Pancreas (tissue), 10 donors: Measurements from ENCODE around the gene AP1M2. TPM values are rescaled to one million over a fixed set of nuclear protein-coding genes. Genes with fewer than 3 reads are reported as not detected.

Experiments used
- ATAC-seq, 4 donors: fragments of 200-7000 bp; cut with Tn5 transposase; one replicate each; pipeline versions ENCODE4 v1.8.0 to v1.9.1; 2020; ENCODE audit warnings: mild to moderate bottlenecking in 4 of 4, moderate library complexity in 4 of 4
- DNase-seq, 6 donors: peaks; one replicate each; pipeline ENCODE4 v3.0.0-alpha.2; 2020
- FAIRE-seq: peaks from 2 replicates; lab custom pipeline; 2012; peaks lifted over from hg19 to GRCh38; lab: Jason Lieb, UNC
- H3K27ac ChIP-seq, 4 donors: fragments of 200-600 bp; sonication (generic); 1 replicate in 3 of 4; 2 replicates in 1 of 4; pipeline versions ENCODE4 v1.5.0 to v1.8.0; 2020
- H3K27me3 ChIP-seq, 4 donors: fragments of 200-600 bp; one replicate each; pipeline ENCODE4 v1.8.0; 2021
- H3K36me3 ChIP-seq, 3 donors: fragments of 200-600 bp; sonication (generic) in 1 of 3; one replicate each; pipeline versions ENCODE4 v1.5.0 to v1.8.0; 2020 to 2021
- H3K4me1 ChIP-seq, 3 donors: fragments of 200-600 bp; one replicate each; pipeline ENCODE4 v1.8.0; 2021
- H3K4me3 ChIP-seq, 4 donors: fragments of 200-600 bp; sonication (generic) in 2 of 4; one replicate each; pipeline versions ENCODE4 v1.5.0 to v1.8.0; 2020 to 2021
- H3K9me3 ChIP-seq, 4 donors: fragments of 200-600 bp; one replicate each; pipeline ENCODE4 v1.8.0; 2021
- WGBS, 2 donors: extraction: QIAGEN DNeasy Blood & Tissue Kit; methylation state at CpG; one replicate each; pipeline ENCODE4 v1.1.7; 2013; 5-methylcytosine and 5-hydroxymethylcytosine counted together
- intact Hi-C, 3 donors: fragments of 100-400 bp; cut with DNase I; formaldehyde crosslinking; loops; one replicate each; pipeline versions ENCODE4 v1.11.1 to v1.14.2; 2022
- polyA plus RNA-seq, 2 donors: library from polyadenylated mRNA; stranded (reverse); fragments of 200-250 nt; gene quantifications; one replicate each; pipeline ENCODE4 v1.2.3, GENCODE V29; 2013
- total RNA-seq, 6 donors: library from RNA; stranded (reverse); fragmentation: NEBNext Ultra II Directional in 4 of 6; extraction: Animal tissue kit (Norgen Biotek cat#: 25700) in 4 of 6; gene quantifications; one replicate each; pipeline versions ENCODE4 v1.2.1 to v1.2.4, GENCODE V29; 2021 to 2023
- TF ChIP-seq, protein P1 (sequence below), 4 donors: fragments of 200-600 bp; sonication (generic) in 3 of 4; IDR thresholded peaks; one replicate each; pipeline versions ENCODE4 v1.5.0 to v1.8.0; 2021; ENCODE audit warnings: antibody characterized with exemption in 4 of 4
- donor health status: healthy with polysubstance abuse.
- donor health status: DM: no; HTN: no; CAD: no; lungs with moderate emphysema.
- donor health status: DM: no; HTN: no; CAD: no.
- donor health status: control.
- donor health status: control.
- donor health status: Bipolar disorder and iron deficiency.
- donor health status: DM: yes; HTN: yes; CAD: no.
- donor health status: DM: no; HTN: no; CAD: no.
- donor health status: DM: no; HTN: no; CAD: no.
- donor health status: DM: yes; HTN: yes; CAD: no.

Gene AP1M2
- total and polyA plus RNA-seq, 8 donors: 32.2 to 57.6 (median 44.0) TPM

DNA sequence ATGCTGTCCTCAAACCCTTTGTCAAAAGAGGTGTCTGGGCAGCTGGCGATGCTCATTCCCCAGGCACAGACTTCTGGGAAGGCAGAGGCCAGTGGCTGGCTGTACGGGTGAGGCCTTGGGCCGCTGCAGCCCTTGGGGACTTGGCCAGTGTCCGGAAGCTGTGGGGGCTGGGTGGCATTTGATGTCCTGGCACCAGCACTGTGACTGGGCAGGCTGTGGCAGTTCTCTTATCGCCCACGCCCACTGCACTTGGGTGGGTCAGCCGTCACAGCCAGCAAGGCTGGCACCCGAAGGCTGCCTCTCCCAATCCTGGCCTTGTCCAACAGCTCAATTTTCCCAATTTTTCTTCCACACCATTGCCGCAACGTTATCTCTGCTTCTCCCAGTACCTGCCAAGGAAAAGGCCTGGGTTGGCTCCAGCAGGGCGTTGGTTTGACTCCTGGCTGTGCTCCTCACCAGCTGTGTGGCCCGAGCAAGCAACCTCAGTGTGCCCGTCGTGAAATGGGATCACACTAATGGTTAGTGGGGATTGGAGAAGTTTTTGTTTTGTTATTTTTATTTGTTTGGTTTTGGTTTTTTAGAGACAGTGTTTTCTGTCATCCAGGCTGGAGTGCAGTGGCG, 25.5 kb upstream of the AP1M2 start:
- TF ChIP-seq, protein P1, sequence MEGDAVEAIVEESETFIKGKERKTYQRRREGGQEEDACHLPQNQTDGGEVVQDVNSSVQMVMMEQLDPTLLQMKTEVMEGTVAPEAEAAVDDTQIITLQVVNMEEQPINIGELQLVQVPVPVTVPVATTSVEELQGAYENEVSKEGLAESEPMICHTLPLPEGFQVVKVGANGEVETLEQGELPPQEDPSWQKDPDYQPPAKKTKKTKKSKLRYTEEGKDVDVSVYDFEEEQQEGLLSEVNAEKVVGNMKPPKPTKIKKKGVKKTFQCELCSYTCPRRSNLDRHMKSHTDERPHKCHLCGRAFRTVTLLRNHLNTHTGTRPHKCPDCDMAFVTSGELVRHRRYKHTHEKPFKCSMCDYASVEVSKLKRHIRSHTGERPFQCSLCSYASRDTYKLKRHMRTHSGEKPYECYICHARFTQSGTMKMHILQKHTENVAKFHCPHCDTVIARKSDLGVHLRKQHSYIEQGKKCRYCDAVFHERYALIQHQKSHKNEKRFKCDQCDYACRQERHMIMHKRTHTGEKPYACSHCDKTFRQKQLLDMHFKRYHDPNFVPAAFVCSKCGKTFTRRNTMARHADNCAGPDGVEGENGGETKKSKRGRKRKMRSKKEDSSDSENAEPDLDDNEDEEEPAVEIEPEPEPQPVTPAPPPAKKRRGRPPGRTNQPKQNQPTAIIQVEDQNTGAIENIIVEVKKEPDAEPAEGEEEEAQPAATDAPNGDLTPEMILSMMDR (IDR thresholded peaks at IDR 0.05): no peak
- H3K36me3 ChIP-seq: no peaks in the 10 kb centered on the region
- no peaks in the 10 kb centered on the region for H3K9me3 ChIP-seq
- H3K4me3 ChIP-seq: peak overlapping the region in 1 of 4 donors; percentile 5
- no peaks in the 10 kb centered on the region for H3K27me3 ChIP-seq
- intact Hi-C loops: no loop called here
- 15 to 17% methylated on average over 15 of the region's 15 CpGs for WGBS, 2 donors
- ATAC-seq: peak; percentile 96 to 99 (median 98)
- H3K4me1 ChIP-seq: peaks cover 7 to 15% (median 9%) of the 10 kb centered on the region in 3 donors
- no peak for FAIRE-seq
- DNase-seq: peak; percentile 86 to 97 (median 94)
- H3K27ac ChIP-seq: peak overlapping the region; percentile 18 to 83 (median 59)

DNA sequence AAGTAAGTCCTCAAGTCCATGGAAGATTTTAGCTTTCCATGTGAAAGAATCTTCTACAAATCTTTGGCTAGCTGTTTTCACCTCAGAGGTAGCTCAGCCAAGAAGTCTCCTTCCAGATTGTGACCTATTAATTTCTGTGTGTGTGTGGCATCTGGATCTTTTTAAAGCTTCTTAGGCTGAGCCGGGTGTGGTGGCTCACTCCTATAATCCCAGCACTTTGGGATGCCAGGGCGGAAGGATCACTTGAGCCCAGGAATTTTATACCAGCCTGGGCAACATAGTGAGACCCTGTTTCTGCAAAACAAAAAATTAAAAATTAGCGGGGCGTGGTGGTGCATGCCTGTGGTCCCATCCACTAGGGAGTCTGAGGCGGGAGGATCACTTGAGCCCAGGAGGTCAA, 24.8 kb upstream of the AP1M2 start:
- peaks cover 7 to 15% (median 9%) of the 10 kb centered on the region in 3 donors for H3K4me1 ChIP-seq
- H3K27me3 ChIP-seq: no peaks in the 10 kb centered on the region
- H3K27ac ChIP-seq: peak overlapping the region in 3 of 4 donors; percentile 38 to 83 (median 80)
- ATAC-seq (no peak), FAIRE-seq (no peak), DNase-seq (no peak)
- H3K9me3 ChIP-seq: no peaks in the 10 kb centered on the region
- intact Hi-C loops: no loop called here
- 77 to 85% methylated on average over 5 of the region's 5 CpGs for WGBS, 2 donors
- H3K4me3 ChIP-seq: no peak overlapping the region
- TF ChIP-seq, protein P1 (IDR thresholded peaks at IDR 0.05): no peak
- H3K36me3 ChIP-seq: no peaks in the 10 kb centered on the region

DNA sequence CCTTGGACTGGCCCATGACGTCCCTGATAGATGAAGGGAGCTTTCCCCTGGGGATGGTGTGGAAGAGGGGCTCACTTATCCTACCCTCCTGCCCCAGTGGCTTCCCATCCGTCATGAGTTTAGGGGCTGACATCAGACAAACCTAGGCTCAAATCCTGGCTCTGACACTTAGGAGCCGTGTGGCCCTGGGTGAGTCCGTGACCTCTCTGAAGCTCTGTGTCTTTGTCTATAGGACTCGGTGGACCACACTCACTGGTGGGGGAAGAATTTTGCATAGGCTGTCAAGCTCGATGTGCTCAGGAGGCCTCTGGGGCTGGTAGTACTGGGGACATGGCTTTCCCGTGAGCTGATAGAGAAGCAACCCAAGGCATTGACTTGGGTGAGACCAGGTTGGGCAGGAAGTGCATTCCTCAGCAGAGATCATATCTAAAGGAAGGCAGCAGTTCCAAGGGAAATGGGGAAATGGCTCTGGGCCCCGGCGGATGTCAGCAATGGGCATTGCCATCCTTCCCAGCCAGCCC, 17.4 kb upstream of the AP1M2 start:
- WGBS, 2 donors: 84 to 85% methylated on average over 9 of the region's 9 CpGs
- Histone ChIP-seq H3K4me3 (no peak overlapping the region), H3K4me1 (peaks cover 0 to 24% (median 10%) of the 10 kb centered on the region in 3 donors), H3K36me3 (no peaks in the 10 kb centered on the region), H3K9me3 (no peaks in the 10 kb centered on the region), H3K27ac (peak overlapping the region in 2 of 4 donors; percentile 70), H3K27me3 (no peaks in the 10 kb centered on the region)
- TF ChIP-seq, protein P1 (IDR thresholded peaks at IDR 0.05): no peak
- no peak for FAIRE-seq
- ATAC-seq: no peak
- intact Hi-C loops: no loop called here
- no peak for DNase-seq

DNA sequence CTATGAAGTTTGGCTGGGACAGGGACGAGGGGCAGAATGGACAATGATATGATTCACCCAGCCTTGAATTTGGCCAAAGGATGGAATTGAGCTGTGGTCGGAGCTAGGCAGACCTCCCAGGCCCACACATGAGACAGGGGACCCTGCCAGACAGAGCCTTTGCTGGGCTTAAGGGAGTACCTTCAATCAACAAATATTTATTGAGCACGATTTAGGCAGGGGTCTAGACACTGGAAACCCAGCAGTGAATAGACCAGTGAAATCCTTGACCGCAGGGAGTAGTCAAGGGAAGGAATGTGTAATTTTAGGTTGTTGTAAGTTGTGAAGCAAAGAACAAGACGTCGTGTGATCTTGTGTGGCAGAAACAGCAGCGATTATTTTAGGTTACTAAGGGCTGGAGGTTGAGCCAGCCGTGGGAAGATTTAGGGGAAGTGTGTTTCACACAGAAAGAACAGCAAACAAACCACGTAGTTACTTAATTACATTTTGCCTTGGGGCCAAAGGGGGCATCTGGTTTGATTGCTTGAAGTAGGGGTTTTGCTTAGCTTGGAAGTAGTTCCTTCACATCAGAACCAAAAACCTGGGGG, 16.9 kb upstream of the AP1M2 start:
- no peak for FAIRE-seq
- peaks cover 0 to 24% (median 10%) of the 10 kb centered on the region in 3 donors for H3K4me1 ChIP-seq
- DNase-seq: peak in 1 of 6 donors; percentile 17
- WGBS, 2 donors: 35 to 36% methylated on average over 9 of the region's 9 CpGs
- TF ChIP-seq, protein P1 (IDR thresholded peaks at IDR 0.05): no peak
- peak overlapping the region in 1 of 4 donors; percentile 91 for H3K4me3 ChIP-seq
- intact Hi-C loops: no loop called here
- no peaks in the 10 kb centered on the region for H3K9me3 ChIP-seq
- no peaks in the 10 kb centered on the region for H3K36me3 ChIP-seq
- H3K27me3 ChIP-seq: no peaks in the 10 kb centered on the region
- ATAC-seq: peak in 2 of 4 donors; percentile 5 to 13
- peak overlapping the region; percentile 29 to 70 (median 69) for H3K27ac ChIP-seq
